ENCODE data around the gene CRIM1.

DNA sequence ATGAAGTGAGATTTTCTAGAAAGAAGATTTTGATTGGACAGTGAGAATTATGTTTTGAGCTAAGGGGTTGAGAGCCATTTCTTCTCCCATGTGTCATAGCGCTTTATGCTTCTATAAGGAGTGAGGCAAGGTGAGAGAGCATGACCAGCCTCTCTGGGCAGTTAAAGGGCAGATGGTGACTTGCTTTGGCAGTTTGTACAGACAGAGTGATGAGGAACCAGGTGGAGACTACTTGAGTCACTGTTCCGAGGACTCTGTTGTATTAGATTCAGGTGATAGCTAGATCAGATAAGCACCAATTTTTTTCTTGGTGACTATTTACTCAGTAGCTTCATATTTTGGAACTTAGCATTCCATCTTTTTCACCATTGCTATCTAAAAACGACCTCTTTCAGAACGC lies 4.5 kb downstream of the CRIM1 start:
- TF ChIP-seq EZH2 (IDR thresholded peaks at IDR 0.05; ENCODE audit: insufficient read depth, poor library complexity, severe bottlenecking) (no peak), EZH2phosphoT487 (IDR thresholded peaks at IDR 0.05; ENCODE audit: insufficient read depth, low read depth) (no peak)

All from GM23248 (cell line).